DMS53 (cell line): ENCODE data around the gene OR4C11.

Experiments used
- DNase-seq: peaks from one replicate; lab custom pipeline; 2025; lab: John Stamatoyannopoulos, UW

Gene OR4C11, protein sequence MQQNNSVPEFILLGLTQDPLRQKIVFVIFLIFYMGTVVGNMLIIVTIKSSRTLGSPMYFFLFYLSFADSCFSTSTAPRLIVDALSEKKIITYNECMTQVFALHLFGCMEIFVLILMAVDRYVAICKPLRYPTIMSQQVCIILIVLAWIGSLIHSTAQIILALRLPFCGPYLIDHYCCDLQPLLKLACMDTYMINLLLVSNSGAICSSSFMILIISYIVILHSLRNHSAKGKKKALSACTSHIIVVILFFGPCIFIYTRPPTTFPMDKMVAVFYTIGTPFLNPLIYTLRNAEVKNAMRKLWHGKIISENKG

DNA sequence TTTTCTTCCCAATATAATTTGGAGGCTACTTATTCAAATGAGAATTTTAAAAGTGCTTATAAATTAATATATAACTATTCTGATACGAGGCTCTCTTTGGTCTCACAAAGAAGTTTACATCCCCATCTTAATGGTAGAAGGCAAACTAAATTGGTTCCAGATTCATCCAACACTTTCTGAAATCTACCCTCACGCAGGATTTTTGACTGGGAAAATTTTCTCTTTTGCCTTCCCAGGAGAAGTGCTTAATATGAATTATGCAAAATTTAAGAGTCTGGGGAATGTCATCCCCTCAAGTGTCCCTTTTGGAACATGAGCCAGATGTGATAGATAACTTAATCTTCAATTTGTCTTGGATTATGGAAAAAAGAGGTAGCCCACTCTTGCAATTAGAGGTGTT lies at the start of gene OR4C11:
OR4C11 (minus strand) TSS at position 101 of the 400 bp plus-strand sequence. CDS start 3,272 bp downstream, outside the sequence.
- no peak for DNase-seq

DNA sequence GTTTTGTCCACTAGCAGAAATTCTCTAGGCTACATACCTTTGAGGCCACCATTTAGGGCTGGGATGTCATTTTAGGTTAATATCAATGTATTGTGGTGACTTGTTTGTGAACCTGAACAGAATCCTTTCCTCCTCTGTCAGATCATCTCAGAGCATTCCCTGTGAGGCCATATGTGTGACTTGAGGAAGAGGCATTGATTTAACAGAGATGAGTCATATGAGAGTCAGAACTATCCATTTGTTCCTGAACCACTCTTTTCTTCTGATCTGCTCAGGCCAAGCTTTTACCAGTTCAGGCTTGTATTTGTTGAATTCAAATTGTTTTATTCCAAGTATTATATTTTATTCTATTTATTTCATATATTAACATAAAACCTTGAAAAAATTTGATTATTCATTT lies 47.7 kb upstream of the OR4C11 start:
- no peak for DNase-seq

DNA sequence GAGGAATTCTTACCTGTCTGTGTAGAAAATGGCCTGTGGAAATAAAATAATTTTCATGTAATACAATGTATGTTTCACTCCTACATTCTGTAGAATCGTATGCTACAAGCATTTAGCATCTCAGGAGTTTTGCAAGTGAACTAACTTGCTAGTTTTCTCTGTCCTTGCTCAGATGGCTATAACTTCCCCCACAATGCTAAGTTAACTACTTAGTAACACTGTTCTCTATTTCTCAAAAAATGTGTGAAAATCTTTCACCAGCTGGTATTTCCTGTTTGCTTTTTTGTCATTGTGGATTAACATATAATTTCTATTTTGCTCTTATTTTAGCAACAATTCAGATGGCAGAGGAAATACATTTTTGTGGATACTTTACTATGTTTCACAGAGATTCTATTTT lies 45.1 kb upstream of the OR4C11 start:
- no peak for DNase-seq

DNA sequence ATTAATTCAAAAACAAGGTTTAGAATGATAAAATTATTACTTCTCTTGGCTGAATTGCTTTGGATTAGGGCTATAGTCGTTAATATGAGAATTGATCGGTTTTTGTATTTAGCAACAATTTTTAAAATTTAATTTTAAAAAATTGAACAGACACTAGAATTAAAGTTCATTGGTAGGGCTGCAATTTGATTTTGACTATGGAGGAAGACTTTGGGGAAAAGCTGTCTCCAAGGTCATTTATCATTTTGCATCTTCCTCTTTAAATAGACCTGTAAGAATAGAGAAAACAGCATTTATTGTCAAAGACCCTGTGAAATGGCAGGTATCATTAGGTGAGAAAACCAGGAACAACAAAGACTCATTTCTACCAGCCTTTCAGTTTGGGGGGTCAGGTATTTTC lies 40.6 kb upstream of the OR4C11 start, which contains the start of gene OR4S2:
OR4S2 (plus strand) TSS at position 301 of the 400 bp plus-strand sequence. CDS start 2,577 bp downstream, outside the sequence.
- no peak for DNase-seq

DNA sequence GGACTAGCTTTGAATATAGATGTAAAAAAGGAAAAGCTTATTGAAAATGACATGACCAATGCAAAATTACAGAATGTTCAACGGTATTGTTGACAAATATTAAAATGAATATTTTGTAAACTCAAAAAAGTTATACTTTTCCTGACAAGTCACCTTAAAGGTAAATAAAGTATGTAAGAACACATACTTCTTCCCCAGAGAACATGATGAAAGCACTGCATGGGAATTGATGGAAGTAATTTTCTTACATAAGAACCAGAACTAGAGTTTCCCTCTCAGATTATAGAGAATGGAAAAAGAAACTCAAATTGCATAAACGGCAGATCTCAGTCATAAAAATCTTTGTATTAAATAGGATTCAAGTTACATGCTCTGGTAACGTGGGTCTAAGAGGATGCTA lies 27.4 kb upstream of the OR4C11 start, which contains the start of gene OR4P4:
OR4P4 (plus strand) TSS at position 301 of the 400 bp plus-strand sequence.
- DNase-seq: no peak

DNA sequence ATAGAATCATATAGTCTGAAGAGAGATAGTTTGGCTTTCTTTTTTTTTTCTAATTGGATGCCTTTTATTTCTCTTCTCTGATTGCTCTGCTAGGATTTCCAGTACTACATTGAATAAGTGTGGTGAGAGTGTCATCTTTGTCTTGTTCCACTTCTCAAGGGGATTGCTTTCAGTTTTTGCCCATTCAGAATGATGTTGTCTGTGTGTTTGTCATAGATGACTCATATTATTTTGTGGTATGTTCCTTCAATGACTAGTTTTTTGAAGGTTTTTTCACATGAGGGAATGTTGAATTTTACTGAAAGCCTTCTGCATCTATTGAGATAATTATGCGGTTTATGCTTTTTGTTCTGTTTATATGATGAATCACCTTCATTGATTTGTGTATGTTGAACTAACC lies 17.1 kb upstream of the OR4C11 start:
- no peak for DNase-seq

DNA sequence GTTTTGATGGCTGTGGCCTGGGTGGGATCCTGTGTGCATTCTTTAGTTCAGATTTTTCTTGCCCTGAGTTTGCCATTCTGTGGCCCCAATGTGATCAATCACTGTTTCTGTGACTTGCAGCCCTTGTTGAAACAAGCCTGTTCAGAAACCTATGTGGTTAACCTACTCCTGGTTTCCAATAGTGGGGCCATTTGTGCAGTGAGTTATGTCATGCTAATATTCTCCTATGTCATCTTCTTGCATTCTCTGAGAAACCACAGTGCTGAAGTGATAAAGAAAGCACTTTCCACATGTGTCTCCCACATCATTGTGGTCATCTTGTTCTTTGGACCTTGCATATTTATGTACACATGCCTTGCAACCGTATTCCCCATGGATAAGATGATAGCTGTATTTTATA lies 34.9 kb downstream of the OR4C11 start:
- no peak for DNase-seq

DNA sequence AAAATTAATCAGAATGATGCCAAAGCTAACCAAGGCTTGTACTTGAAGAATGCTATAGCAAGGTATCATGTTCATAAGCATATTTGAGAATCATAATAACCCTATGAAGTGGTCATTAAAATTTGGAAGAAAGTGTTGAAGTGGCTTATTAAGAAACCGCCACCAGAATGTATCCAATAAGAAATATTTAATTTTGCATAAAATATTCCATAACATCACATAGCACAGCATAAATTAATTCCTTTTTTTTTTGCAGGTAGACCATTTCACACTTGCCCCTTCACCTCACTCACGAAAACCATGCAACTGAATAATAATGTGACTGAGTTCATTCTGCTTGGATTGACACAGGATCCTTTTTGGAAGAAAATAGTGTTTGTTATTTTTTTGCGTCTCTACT lies 35.6 kb downstream of the OR4C11 start, which contains the start of gene OR4C16:
OR4C16 (plus strand) TSS at position 301 of the 400 bp plus-strand sequence; CDS start at position 301, 0 bp downstream.
- DNase-seq: no peak

DNA sequence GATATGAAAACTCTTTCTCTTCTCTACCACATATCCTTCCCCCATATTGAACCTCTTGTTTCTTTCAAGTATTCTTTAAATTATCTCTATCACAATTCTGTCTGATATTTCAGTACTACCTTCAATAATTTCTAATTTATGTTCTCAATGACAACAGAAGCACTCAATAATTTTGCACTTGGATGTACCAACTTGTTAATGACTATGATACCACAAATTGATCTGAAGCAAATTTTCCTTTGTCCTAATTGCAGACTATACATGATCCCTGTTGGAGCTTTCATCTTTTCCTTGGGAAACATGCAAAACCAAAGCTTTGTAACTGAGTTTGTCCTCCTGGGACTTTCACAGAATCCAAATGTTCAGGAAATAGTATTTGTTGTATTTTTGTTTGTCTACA lies 53.3 kb downstream of the OR4C11 start, which contains the start of gene OR4C15:
OR4C15 (plus strand) TSS at position 301 of the 400 bp plus-strand sequence; CDS start at position 301, 0 bp downstream.
- no peak for DNase-seq
